ENCODE data around the gene MARCKS.
"Not testable (repeated sequence)": the region's sequence is repeated elsewhere in the genome, so short reads cannot be mapped to it uniquely, and the experiment has no call there.

Gene MARCKS

GRCh38 chr6:113888493-113888892 lies 31.3 kb downstream of the MARCKS start:
- DNase-seq, result no peak

- no peak for DNase-seq
Observed at GRCh38 chr6:113888956-113889630, 31.9 kb downstream of the MARCKS start.

- no peak for DNase-seq
Observed at GRCh38 chr6:113893451-113893850, 36.3 kb downstream of the MARCKS start.

- no peak for DNase-seq
Observed at GRCh38 chr6:113893866-113894265, 36.7 kb downstream of the MARCKS start.

- no peak for DNase-seq
Observed at GRCh38 chr6:113894712-113895674, 37.8 kb downstream of the MARCKS start.

GRCh38 chr6:113901482-113901881 lies 44.3 kb downstream of the MARCKS start:
- DNase-seq, result no peak

- DNase-seq, result peak; percentile 50
Observed at GRCh38 chr6:113903666-113904330, 46.7 kb downstream of the MARCKS start.

GRCh38 chr6:113907102-113907815 lies 50.1 kb downstream of the MARCKS start:
- DNase-seq, result no peak

GRCh38 chr6:113908801-113909200 lies 51.7 kb downstream of the MARCKS start:
- no peak for DNase-seq

GRCh38 chr6:113909224-113909856 lies 52.2 kb downstream of the MARCKS start:
- no peak for DNase-seq

- not testable (repeated sequence) for DNase-seq
Observed at GRCh38 chr6:113910285-113910684, 53.1 kb downstream of the MARCKS start.
